ENCODE data around the gene PMEPA1.

GRCh38 chr20:57603120-57603519, 106.7 kb downstream of the PMEPA1 start:
- TF ChIP-seq EZH2 (IDR thresholded peaks at IDR 0.05; ENCODE audit: borderline replicate concordance, control insufficient read depth, low read depth, low read length) = no peak
- no peak for TF ChIP-seq KDM1A (IDR thresholded peaks at IDR 0.05; ENCODE audit: borderline replicate concordance)
- no peak for TF ChIP-seq CTCF (IDR thresholded peaks at IDR 0.05 in 2 of 3, conservative IDR thresholded peaks at IDR 0.05 in 1 of 3; ENCODE audit: control insufficient read depth in 2 of 3, extremely low read depth in 1 of 3, insufficient read depth in 1 of 3, low read depth in 3 of 3, low read length in 3 of 3)
- TF ChIP-seq SPI1 (IDR thresholded peaks at IDR 0.05; ENCODE audit: borderline replicate concordance, insufficient read depth, low read depth, low read length) = no peak
- TF ChIP-seq CREB1 (IDR thresholded peaks at IDR 0.05; ENCODE audit: low read depth) = no peak
- TF ChIP-seq, protein P1, sequence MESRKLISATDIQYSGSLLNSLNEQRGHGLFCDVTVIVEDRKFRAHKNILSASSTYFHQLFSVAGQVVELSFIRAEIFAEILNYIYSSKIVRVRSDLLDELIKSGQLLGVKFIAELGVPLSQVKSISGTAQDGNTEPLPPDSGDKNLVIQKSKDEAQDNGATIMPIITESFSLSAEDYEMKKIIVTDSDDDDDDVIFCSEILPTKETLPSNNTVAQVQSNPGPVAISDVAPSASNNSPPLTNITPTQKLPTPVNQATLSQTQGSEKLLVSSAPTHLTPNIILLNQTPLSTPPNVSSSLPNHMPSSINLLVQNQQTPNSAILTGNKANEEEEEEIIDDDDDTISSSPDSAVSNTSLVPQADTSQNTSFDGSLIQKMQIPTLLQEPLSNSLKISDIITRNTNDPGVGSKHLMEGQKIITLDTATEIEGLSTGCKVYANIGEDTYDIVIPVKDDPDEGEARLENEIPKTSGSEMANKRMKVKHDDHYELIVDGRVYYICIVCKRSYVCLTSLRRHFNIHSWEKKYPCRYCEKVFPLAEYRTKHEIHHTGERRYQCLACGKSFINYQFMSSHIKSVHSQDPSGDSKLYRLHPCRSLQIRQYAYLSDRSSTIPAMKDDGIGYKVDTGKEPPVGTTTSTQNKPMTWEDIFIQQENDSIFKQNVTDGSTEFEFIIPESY (IDR thresholded peaks at IDR 0.05) = no peak
- no peak for TF ChIP-seq SUZ12 (IDR thresholded peaks at IDR 0.05; ENCODE audit: unreplicated experiment)
- no peak for TF ChIP-seq ETV6 (conservative IDR thresholded peaks at IDR 0.05 in 1 of 2, IDR thresholded peaks at IDR 0.05 in 1 of 2; ENCODE audit: borderline replicate concordance in 1 of 2, low read depth in 1 of 2)
- TF ChIP-seq FOXM1 (IDR thresholded peaks at IDR 0.05; ENCODE audit: low read depth, low read length) = no peak
